CMK (cell line): ENCODE results near the gene NAGPA.

Source experiments
- DNase-seq: peaks from one replicate; pipeline ENCODE4 v3.0.0-alpha.2; 2010; ENCODE audit warnings: low read depth

NAGPA gene

DNA sequence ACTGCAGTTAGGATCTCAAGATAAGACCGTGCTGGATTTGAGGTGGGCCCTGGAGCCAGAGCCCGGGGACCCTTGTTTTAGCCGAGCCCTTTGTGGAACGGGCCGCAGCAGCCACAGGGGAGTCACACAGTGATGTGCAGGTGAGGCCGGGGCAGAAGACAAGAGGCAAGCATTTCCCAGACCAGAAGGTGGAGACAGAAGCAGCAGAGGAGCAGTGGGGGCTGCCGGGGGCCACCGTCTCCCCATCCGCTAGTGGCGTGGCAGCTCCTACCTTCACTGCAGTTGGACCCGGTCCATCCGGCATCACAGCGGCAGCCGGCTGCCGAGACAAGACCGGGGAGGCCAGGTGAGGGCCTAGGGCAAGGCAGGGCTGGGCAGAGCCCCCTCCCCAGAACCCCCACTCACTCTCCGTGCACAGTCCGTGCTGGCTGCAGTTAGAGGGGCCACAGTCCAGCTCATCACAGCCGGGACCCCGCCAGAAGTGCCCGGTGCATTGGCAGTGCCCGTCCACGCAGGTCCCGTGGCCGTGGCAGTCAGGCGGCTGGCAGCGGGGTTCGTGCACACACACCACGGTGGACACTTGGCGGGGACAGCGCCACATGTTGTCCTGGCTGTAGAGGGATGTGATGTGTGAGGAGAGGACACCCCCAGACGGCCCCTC is 6.0 kb downstream of the NAGPA start:
- DNase-seq = no peak

DNA sequence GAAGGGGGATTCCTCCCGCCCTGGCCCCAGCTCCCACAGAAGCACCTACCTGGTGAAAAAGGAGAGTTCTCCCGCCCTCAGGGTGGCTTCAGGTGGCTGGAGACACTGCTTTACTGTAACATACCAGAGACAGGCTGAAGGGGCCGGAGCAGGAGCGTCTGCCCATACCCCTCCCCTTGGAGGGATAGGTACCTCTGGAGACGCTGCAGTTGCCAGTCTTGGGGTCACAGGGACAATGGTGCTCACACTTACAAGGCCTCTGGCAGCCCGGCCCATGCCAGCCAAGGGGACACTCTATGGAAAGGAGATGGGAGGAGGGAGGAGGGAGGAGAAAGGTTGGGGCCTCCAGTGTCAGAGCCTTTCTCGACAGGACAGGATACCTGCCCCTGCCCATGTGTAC is 6.6 kb downstream of the NAGPA start:
- DNase-seq = no peak

DNA sequence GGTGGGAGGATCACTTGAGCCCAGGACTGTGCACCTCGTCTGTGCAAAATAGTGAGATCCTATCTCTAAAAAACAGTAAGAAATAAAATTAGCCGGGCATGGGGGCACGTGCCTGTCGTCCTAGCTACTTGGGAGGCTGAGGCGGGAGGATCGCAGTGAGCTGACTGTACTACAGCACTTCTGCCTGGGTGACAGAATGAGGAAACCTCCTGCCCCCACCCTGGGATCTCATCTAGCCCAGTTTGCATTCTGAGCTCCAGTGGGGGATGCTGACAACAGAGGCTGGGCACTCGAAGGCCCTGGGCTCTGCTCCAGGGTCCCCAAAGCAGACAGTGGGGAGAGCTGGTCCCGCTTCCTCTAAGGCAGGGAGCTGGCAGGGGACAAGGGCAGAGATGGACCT is 7.1 kb downstream of the NAGPA start:
- DNase-seq = no peak

DNA sequence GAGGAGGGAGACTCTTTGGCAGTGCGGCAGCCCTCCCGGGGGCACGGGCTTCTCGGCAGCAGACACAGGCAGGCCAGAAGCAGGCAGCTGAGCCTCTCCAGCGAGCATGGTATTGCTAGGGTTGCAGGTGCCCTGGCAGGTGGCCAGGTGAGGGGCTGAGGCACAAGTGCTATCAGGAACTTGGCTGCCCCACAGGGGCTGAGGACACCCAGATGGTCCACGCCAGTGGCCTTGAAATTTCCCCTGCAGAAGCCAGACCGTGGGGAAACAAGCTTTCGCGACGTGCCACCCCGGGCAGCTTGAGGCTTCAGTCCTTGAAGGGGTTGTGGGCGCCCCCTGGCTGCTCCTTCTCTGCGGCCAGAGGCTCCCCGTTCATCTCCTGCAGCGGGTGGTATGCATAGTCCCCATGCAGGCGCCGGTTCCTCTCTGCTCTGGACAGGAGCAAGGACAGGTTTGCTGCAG is 8.5 kb downstream of the NAGPA start:
- no peak for DNase-seq

DNA sequence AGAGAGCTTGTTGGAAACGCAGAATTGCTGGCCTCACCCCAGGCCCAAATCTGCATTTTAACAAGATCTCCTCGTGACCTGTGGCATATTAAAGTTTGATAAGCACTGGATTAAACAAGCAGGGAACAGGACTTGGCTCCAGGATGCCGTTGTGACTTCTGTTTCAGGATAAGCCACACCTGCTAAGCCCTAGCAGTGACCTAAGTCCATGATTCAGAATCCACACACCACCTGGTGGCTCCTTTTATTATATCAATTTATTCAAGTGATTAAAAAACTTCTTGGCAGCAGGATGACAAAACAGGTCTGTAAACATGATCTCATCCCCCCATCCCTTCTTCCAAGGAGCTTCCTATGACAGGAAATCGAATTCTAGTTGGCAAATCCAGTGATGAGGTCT is 9.1 kb downstream of the NAGPA start:
- DNase-seq = no peak

DNA sequence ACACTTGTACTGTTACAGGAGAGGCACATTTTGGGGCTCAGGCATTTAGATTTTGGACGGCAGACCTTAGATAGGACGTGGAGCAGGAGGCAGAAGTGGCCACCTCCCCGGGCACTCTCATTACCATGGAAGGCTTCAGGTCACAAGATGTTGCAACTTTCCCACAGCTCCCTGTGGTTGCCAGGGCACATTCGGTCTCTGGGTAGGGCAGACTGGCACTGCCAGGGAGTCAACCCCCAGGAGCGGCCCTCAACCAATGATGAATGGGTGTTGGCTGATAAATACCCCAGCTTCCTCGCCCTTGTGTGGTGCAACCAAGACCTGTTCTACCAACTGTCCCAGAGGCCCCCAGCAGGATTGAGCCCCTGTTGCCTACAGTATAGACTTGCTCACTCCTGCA is 11.2 kb downstream of the NAGPA start:
- no peak for DNase-seq

DNA sequence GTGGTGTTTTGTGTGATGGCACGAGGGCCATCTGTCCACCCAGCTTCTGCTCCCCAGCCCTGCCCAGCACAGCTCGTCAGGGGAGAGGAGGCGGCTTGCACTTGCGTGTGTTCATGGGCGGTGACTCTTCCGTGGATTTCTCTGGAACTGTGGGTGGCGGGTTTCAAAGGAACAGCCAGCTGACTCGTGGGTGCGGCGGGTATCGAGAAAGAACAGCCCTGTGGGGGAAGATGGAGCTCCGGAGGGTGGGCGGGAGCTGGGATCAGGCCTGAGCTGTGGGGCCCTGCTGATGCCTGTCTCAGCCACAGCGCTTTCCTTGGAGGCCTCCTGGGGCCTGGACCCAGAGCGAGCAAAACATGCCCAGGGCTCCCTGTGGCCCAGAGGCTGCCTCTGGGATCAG is 13.2 kb downstream of the NAGPA start:
- DNase-seq = no peak

DNA sequence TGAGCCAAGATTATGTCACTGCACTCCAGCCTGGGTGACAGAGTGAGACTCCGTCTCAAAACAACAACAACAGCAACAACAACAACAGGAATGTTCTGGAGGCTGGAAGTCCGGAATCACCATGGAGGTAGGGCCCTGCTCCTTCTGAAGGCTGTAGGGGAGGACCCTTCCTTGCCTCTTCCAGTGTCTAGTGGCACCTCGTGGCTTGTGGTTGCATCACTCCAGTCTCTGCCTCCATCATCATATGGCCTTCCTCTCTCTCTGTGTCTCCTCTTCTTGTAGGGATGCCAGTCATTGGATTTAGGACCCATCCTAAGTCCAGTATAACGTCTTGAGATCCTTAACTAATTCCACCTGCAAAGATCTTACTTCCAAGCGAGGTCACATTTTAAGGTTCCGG is 14.0 kb downstream of the NAGPA start:
- DNase-seq = no peak

DNA sequence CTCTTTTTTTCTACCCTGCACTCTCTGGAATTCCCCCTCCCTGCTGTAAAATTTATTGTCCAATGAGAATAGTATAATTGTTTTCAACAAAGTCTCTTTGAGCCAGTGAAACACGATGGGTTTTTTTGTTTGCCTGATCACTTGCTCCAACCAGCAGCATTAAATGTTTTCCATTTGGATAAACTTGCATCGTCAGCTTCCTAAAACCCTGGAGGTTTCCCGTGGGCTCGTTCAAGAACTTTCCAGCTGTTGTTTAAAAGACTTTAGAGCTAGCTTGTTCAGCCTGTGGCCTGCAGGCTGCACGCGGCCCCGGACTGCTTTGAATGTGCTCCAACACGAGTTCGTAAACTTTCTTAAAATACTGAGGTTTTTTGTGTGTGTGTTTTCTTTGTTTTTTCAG is 14.9 kb downstream of the NAGPA start:
- DNase-seq = no peak

DNA sequence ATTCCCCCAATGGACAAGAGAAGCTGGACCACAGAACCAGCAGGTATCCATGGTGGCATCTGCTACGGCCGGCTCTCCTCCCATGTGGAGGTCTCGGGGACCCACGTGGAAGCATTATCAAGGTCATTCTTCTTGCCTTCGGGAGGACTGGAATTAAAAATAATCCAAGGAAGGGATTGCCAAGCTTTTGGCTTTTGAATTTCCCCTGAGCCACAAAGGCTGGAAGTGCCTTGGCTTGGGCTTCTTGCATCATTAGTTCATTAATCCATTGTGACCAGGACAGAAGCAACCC is 16.1 kb downstream of the NAGPA start:
- DNase-seq = no peak

DNA sequence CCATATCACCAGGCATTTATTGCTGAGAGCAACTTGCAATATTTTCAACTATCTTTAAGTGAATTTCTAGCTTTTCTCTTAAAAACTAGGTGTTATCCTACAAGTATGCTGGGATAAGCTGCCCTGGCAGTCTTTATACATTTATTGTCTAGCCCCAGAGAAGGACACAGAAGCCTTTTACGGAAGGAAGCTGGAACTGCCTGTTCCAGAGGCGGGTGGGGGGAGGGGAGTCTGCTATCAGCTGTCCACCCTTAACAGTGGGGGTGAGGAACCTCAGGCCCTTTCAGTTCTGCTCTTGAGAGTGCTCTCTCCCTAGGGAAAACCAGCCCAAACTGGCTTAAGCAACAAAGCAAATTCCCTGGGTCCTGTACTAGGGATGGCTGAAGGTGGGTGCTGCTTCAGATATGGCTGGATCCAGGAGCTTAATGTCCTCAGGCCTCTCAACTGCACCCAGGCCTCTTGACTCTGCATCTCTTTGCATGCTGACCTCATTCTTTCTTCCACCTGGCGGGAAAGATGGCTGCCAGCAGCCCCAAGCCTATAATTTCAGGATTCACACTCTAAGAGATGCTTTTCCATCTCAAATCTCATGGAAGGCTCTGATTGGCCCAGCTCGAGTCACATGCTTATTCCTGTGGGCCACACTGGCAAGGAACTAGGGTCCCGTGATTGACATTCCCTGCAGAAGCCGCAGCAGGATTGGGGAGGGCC is 16.6 kb downstream of the NAGPA start:
- no peak for DNase-seq

DNA sequence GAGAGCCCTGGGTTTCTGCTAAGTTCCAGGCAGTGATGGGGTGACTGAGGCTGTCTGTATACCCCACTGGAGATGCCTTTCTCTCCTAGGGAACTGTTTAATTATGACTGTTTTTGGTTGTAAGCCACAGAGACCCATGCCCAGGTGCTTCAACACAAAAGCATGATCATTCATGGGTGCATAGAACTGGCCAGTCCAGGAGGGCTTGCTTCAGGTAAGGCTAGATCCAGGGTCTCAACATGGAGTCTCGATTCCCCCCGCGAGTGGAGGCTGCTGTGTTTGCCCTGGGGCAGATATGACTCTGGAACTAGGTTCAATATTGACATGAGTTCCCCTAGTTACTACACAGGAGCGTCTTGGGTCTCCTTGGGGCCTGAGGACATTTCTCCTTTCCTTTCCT is 17.8 kb downstream of the NAGPA start:
- DNase-seq = no peak

DNA sequence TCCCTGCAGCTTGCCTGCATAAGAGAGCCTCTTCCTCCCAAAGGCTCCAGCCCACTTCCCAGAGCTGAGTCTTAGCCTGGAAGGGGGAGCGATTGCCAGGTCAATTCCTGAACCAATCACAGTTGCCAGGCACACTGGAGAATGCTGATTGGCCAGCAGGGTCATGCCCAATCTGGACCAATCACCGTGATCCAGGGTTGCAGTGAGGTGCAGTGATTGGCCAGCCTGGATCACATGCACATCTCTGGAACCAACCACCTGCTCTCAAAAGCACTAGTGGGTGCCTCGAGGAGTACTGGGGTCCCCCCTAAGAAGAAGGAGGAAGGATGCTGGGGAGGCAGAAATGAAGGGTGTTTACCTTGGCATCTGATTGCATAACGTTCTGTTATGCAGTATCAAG is 18.4 kb downstream of the NAGPA start:
- no peak for DNase-seq

DNA sequence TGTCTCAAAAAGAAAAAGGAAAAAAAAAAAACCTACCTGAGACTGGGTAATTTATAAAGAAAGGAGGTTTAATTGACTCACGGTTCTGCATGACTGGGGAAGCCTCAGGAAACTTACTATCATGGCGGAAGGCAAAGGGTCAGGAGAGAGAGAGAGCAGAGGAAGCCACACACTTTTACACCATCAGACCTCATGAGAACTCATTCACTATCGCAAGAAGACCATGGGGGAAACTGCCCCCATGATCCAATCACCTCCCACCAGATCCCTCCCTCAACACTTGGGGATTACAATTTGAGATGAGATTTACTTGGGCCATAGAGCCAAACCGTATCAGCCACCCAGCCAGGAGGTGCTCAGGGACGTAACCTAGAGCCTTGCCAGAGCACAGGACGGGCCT is 20.8 kb downstream of the NAGPA start:
- no peak for DNase-seq

DNA sequence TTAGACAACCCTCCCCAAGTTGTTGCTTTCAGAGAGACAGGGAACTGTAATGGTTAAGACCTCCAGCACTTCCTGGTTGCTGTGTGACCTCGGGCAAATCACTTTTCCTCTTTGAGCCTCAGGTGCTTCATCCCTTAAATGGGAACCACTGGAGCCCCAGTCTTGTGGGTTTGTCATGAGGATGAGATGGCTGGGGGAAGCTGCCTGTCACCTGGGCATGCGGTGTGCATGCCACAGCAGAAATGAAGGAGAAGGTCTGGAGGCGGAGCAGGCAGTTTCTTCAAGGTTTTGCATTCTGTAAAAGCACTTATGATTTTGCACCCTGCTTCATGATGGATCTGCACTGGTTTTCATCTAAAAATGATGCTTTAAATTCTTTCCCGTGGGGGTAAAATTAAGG is 22.1 kb downstream of the NAGPA start:
- DNase-seq = no peak

DNA sequence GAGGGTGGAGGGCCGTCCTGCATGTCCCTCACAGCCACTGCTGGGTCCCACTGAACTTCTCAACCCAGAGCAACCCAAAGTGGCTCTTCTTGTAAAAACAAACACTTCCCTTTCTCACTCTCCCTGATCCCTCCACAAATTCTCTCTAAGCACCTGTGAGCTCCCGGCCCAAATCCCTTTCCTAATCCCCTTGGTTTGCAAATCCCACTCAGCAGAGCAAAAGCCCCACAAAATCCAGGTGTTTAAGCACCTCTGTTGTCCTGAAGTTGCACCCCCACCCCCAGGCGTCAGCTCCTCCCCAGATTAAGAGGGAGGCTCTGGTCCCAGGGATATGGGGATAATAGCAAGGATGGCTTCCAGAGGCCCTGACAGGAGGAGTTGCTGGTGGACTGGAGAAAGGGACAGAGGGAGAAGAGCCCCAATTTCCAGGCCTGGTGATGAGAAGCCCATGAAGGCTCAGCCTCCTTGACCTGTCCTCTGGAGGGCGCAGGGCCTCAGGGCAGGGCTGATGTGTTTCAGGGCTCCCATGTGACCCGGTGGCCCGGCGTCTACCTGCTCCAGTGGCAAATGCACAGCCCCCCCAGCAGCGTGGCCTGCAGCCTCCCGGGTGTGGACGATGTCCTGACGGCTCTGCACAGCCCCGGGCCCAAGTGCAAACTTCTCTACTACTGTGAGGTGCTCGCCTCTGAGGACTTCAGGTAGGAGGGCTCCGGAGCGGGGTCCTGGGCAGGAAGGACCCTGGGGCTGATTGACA is 23.0 kb downstream of the NAGPA start:
- DNase-seq = no peak

DNA sequence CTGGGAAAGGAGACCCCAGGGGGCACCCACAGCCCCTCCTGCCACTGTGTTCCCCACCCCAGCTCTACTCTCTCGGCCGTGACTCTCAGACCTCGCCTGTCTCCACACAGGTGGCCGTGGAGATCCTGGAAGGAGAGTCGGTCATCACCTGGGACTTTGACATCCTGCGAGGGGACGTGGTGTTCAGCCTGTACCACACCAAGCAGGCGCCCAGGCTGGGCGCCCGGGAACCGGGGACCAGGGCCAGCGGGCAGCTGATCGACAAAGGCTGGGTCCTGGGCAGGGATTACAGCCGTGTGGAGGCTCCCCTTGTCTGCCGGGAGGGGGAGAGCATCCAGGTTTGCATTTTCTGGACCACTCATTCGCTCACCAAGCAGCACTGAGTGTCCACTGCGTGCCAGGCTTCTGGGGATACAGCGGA is 25.4 kb downstream of the NAGPA start:
- no peak for DNase-seq

DNA sequence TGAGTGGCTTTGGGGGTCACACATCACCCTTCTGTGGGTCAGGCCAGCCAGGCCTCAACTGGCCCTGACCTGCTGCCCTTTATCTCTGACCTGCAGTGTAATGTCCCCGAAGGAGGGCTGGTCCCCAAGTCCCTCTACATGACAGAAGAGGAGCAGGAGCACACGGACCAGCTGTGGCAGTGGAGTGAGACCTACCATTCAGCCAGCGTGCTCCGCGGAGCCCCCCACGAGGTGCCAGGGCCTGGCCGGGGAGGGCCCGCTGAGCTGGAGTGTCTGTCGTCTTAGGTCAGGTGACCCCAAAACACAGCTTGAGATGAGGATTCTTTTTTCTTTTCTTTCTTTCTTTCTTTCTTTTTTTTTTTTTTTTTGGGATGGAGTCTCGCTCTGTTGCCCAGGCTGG is 26.5 kb downstream of the NAGPA start:
- DNase-seq = no peak

DNA sequence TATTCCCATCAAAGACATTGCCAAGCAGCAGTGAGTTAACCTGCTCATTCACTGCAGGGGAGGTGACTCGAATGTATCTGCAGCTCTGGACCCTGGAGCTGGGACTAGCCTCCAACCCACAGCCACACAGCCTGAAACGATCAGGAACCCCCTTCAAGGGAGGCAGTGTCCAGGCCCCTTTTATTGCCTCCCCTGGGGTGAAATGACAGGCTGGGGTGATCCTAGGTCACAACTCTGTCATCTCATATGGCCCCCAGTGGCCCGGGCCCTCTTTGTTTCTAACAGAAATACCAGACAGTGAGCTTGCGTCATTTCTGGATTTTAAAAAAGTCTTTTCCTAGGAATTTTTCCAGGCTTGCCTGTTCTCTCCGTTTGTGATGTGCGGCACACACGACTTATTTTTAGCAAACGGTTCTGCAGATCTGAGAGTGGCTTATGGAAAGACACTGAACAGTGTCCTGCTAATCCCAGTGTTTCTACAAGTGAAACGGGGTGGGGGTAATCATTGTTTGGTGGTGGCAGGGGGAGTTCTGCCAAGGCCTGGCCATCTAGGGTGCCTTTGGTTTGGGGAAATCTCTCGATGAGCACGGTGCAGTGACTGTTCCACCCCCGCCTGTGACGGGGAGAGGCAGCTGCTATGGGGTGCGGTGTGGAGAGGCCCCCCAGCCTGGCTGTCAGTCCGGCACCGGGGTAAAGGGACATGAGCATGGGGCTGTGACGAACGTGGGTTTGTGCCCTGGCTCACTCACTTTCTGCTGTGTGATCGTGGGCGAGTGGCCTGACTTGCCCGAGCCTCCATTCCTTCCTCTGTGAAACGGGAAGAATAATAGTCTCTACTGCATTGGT is 27.2 kb downstream of the NAGPA start:
- no peak for DNase-seq

DNA sequence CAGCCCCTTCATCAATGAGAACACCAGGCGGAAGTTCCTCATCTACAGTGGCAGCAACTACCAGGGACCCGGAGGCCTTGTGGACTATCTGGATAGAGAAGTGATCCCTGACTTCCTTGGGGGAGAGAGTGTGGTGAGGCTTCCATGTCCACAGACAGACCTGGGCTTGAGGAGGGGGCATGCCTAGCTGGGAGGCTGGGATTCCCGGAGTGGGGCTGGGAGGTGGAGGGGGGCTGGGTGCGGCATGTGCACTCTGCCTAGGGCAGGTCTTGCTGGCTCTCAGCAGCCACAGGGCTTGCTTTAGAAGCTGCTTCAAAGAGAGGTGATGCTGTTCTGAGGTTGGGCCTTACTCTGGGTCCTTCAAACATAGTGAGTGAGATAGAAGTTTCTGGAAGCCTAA is 27.8 kb downstream of the NAGPA start:
- DNase-seq = peak; percentile 32

DNA sequence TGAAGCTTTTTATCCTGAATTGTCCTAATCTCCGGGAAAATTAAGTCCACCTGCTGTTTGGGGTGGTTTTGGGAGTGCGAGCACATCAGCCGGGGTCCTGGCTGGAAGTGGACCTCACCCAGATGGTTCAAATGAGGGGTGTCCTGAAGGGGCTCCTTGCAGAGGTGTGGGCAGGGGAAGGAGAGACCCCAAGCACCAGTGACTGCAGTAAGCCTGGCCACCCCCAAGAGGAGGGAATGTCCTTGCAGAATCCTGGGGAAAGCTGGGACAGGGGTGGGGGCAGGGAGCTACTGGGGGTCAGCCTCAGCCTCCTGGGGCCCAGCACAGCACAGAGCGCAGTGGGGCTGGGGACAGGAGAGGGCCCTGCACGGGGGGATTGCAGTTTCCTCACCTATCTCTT is 29.4 kb downstream of the NAGPA start:
- no peak for DNase-seq

DNA sequence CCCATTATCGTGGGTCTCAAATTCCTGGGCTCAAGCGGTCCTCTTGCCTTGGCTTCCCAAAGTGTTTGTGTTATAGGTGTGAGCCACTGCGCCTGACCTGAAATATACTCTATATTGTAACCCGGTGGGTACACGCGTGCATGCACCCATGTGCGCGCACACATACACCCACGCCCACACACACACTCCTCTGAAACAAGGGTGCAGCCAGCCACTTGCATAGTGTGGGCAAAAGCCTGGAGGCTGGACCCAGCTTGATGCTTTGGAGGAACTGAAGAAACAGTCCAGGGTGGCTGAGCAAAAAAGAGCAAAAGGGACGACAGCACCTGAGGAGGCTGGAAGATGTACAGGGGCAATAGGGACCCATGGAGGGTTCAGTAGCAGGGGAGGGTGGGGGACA is 29.9 kb downstream of the NAGPA start:
- DNase-seq = no peak

DNA sequence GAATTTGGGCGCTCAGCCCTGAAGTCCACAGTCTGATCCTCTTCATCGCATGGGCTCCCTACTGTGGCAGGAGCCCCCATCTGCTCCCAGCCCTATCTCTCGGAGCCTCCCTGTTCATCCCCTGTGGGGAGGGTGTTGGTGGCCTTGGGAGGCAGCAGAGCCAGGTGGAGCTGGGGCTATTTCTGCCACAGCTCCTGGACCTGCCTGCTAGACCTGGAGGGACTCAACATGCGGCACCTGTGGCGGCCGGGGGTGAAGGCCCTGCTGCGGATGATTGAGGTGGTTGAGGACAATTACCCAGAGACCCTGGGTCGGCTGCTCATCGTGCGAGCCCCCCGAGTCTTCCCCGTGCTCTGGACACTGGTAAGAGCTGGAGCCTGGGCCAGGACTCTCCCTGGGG is 30.5 kb downstream of the NAGPA start:
- no peak for DNase-seq
